Measurements from ENCODE around the gene AQP12B. TPM values are rescaled to one million over a fixed set of nuclear protein-coding genes. Genes with fewer than 3 reads are reported as not detected.
A peak's percentile ranks its signal among the peaks of the same experiment; 100 is the strongest.
"Not testable (repeated sequence)": the region's sequence is repeated elsewhere in the genome, so short reads cannot be mapped to it uniquely, and the experiment has no call there.

AQP12B gene
- polyA plus RNA-seq, 3 donors, result 0.14 to 1.4 (median 0.74) TPM

DNA sequence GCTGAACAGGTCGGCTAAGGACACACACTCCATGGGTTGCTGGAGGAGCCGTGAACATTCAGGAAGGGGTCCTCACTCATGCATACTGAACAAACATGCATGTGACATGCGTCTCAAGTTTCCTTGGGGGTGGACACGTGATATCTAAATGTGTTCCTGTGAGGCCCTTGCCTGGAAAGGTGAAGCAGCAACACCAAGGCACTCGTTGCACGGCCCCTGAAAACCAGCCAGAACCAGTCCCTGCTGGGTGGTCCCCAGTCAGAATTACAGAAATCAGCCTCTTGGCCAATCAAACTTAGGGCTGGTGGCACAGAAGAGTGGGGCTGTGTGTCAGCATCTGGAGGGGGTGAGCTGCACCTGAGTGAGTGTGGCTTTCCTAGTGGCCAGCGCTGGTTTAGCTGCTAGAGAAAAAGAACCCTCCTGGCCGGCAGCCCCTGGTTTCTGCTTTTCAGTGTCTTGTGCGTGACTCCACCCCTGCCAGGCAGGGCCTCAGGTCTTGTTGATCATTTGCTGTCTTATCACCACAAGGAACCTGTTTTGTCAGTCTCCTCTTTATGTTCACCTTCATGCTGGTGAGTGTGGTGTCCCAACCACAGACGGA is 3.2 kb upstream of the AQP12B start:
- peak in 2 of 3 donors; percentile 73 to 74 for DNase-seq (ENCODE audit: low read depth in 3 of 3, low spot score in 2 of 3)

DNA sequence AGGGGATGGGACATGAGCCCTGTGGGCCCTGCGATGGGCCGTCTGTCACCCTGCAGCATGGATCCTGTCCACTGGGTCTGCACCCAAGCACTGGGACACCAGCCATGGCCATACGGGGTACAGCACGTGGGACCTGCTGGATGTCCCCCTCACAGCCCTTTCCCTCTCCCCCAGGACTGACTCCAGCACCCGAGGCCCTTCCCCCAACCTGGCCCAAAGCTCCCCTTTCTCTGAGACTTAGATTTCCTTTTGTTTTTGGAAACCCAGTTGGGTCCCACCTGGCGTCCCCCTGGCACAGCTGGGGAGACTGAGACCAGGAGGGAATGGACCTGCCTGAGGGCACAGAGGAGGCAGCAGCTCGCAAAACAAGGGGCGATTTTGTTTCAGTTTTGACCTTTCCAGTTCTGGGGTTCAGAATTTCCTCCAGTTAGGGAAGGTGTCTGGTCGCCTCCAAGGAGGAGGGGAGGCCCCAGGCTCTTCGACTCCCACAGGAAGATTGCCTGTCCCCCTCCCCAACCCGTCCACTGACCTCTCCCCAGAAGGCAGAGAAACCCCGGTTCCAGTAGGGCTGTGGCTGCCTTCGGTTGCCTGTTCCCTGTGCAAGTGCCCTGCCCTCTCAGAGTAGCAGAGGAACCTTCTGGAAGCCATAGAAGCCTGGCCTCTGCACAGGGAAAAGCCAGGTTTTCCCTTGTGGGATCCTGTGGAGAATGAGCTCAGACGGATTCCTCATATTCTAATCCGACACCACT is 1.5 kb upstream of the AQP12B start:
- DNase-seq (ENCODE audit: low read depth in 3 of 3, low spot score in 2 of 3), result not testable (repeated sequence)

DNA sequence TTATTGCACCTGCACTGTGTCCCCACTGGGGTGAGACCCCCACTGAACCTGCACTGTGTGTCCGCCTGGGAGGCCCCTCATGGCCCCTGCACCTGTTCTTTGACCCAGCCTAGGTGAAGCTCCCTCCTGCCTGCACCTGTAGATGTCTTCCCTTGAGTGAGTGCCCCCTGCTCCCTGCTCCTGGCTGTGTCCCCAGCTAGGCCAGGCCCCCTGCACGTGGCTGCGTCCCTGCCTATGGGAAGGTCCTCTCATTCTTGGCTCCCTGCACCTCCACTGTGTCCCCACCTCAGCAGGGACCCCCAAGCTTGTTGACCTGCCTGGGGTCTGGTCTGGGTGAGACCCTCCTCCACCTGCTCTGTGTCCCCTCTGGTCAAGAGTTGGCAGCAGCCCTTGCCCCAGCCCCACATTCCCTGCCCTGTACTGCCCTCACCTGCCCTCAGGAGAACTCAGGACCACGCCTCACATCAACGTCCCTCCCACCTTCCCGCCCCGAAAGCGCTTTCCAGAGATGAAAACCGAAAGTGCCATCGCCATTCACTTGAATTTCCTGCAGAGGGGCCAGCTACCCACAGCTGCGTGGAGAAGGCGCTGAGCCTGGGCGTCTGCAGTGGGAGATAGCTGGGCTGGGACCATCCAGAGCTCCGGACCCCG is 769 bp upstream of the AQP12B start:
- DNase-seq (ENCODE audit: low read depth in 3 of 3, low spot score in 2 of 3), result not testable (repeated sequence)

DNA sequence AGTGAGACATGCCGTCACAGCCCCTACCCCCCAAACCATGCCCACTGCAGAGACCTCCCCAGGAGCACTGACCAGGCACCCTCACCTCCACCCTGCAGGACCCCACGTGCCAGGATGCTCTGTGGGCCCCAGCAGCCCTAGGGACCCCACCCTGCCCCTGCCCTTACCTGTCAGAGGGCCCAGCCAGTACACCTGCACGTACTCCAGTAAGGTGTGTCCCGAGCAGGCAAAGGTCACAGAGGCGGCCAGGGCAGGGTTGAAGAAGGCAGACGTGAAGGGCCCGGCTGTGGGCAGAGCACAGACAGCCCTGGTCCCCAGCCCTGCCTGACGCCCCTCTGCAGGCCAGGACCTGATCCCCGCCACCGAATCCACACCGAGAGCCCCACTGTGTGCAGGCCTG is 2.5 kb downstream of the AQP12B start:
- not testable (repeated sequence) for DNase-seq (ENCODE audit: low read depth in 3 of 3, low spot score in 2 of 3)

DNA sequence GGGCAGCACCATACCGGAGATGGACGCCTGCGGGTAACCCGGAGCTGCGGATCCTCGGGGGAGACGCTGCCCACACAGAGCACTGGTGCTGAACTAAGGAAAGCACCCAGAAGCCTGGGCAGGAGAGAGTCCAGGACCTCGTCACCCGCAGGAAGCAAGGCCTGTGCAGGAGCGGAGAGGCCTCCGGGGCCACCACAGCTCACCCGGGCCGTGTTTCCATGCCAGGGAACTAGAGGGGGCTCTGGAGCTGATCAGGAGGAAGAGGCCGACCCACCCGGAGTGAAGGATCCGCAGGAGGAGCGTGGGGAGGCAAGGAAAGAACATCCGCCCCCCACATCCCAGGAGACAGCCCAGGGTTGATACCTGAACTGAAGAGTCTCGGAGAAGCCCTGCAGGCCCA is 3.8 kb downstream of the AQP12B start:
- not testable (repeated sequence) for DNase-seq (ENCODE audit: low read depth in 3 of 3, low spot score in 2 of 3)

DNA sequence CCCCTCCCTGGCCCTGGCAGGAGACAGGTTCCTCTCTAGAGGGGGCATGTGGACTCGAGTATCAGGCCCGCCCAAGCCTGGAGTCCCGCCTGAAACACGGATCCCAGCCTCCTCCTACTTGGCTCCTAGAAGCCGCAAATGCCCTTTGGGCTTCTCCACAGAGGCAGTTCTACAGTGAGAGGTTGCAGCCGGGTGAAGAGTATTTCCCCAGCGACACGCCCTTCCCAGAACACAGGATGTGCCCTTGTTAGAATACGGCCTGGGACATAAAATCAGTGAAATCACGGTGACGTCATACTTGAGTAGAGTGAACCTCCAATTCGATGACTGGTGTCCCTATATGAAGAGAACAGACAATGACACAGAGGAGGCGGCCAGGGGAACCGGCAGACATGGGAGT is 4.6 kb downstream of the AQP12B start:
- not testable (repeated sequence) for DNase-seq (ENCODE audit: low read depth in 3 of 3, low spot score in 2 of 3)

DNA sequence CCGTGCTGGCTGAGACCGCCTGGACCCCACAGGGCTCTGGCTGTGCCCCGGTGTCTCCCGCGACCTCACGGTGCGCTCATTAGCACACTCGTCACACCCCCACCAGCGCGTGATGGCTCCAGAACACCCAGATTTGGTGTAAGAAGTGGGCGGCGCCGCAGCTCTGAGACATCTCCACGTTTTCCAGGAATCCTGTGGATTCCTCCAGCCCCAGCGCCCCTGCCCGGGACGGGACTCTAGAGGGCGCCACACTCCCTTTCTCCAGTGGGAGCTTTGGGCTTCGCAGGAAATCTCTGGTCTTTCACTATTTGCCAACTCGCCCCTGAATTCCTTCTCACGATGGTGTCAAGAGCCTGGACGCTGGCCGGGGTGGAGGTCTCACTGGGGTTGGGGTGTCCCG is 7.3 kb downstream of the AQP12B start:
- not testable (repeated sequence) for DNase-seq (ENCODE audit: low read depth in 3 of 3, low spot score in 2 of 3)

DNA sequence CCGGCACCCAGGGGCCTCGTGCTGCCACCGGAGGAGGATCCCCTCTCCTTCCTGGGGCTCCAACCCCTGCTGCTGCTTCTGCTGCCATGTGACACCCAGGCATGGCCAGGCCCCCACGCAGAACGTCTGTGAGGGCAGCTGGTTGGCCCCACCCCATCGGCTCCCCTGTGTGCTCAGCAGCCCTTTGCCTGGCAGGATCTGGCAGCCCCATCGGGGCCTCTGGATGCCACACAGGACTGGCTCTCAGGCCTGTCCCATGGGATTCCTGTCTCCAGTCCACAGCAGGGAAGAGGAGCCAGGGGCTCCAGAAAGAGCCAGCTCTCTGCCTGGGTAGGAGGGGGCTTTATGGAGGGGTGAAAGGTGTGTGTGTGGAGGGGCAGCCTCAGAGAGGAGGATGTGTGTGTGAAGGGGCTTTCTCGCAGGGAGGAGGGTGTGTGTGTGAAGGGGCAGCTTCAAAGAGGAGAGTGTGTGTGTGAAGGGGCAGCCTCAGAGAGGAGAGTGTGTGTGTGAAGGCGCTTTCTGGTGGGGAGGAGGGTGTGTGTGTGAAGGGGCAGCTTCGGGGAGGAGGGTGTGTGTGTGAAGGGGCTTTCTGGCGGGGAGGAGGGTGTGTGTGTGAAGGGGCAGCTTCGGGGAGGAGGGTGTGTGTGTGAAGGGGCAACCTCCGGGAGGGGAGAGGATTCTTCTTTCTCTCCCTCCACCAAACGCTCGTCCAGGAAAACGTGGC is 8.1 kb downstream of the AQP12B start:
- DNase-seq (ENCODE audit: low read depth in 3 of 3, low spot score in 2 of 3), result not testable (repeated sequence)

DNA sequence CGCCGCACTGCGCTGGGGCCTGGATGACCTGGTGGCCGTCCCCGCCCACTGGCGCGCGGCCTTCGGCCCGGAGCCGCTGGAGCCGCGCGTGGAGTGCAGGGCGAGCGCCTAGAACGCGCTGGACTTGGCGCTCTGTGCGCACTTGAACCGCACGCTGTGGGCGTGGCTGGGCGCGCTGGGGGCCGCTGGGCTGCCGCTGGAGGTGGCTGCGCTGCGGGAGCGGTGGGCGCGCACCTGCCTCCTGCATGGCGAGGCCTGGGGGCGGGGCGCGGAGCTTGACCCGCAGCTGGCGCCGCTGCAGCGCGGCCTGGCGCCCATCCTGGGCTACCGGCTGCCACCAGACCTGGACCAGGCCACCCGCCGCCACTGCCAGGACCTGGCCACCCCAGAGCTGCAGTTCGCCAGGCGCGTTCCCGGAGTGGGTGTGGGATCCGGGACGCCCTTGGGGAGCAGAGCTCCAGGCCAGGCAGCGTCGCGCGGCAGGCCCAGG is 9.9 kb downstream of the AQP12B start:
- no peak for DNase-seq (ENCODE audit: low read depth in 3 of 3, low spot score in 2 of 3)

DNA sequence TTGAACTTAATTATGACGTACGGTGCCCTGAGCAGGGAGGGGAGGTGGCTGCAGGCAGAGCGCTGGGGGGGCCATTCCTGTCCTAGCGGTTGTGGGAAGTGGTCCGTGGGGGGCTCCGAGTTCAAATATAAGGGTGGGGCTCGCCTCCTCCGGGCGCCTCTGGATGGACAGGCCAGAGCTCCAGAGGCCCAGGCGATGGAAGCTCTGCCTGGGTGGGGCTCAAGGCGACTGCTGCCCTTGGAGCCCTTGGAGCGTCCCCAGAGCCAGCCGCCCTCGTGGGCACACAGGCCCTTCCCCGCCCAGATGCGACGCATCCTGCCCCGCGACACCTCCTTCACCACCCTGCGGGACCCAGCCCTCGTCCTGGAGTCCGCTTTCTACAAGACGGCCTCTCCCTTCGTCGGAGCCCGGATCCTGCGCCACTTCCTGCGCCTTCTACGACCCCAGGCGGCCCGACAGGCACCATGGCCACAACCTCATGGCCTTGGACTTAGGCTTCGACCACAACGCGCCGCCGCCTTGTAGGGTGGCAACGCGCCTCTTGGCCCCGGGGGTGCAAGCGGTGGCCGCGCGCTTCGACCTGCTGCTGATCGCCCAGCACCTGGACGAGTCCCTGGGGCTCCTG is 10.5 kb downstream of the AQP12B start:
- no peak for DNase-seq (ENCODE audit: low read depth in 3 of 3, low spot score in 2 of 3)

DNA sequence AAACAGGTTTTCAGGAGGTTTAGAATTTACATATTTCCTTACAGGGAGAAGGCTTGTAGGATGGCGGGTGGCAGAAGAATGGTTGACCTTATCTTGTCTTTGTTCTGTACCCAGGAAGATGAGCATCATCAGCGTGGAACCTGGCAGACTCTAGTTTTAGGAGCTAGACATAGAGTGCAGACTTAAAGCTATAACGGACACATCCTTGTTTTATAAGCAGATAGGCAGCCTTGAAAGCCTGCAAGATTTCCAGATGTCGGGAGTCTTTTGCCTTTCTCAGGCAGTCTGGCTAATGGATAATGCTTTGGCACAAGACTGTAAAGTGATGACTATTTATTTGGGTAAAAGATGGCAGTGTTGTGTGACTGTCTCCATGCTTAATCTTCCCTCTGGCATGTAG is 11.7 kb downstream of the AQP12B start:
- DNase-seq (ENCODE audit: low read depth in 3 of 3, low spot score in 2 of 3), result no peak

DNA sequence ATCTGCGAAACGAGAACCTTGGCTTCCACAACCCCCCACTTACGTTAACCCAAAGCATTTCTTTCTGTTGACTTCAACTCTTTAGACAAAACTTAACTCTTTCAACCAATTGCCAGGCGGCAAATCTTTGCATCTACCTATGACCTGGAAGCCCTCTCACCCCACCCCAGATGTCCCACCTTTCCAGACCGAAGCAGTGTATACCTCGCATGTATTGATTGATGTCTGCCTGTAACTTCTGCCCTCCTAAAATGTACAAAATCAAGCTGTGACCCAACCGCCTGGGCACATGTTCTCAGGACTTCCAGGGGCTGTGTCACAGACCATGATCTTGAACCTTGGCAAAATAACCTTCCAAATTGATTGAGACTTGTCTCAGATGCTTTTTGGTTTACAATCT is 12.3 kb downstream of the AQP12B start:
- DNase-seq (ENCODE audit: low read depth in 3 of 3, low spot score in 2 of 3), result no peak

DNA sequence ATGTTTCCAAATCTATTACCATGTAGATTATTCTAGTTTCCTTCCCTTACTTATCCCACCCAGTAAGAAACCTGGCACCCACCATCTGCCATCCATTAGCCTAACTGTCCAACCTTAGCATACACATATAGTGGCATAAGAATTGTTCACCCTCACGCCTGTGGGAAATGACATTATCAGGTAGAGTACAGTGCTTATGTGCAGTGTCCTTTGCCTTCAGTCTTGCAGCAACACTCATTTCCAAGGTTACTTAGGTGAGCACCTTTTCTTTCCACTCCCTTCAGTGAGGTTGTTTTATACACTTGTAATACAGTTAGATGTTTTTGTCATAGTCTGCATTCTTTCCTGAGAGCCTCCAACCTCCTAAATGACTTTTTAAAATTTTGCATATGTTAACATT is 18.1 kb downstream of the AQP12B start:
- no peak for DNase-seq (ENCODE audit: low read depth in 3 of 3, low spot score in 2 of 3)

DNA sequence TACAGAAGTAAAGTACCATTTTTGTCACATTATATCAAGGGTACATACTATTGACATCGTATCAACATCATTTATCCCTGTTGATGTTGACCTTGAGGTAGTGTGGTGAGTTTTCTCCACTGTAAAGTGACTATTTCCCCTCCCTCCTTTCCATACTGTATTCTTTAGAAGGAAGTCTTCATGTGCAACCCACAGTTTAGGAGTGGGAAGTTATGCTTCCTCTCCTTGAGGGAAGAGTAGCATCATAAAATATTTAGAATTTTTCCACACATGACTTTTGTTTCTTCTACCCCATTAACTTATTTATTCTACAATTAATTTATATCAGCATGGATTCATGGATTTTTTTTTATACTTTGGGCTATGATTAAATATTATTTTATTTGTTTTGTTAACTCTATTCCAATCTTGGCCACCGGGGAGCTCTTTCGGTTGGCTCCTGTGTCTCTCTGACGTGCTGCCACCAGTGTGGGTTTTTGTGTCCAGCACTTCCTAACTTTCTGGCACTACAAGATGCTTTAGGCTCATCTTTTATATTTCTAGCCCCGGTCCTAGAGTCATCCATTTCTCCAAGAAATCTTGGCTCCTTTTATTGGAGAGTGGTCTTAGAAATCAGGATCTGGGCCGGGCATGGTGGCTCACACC is 19.0 kb downstream of the AQP12B start:
- DNase-seq (ENCODE audit: low read depth in 3 of 3, low spot score in 2 of 3), result no peak

DNA sequence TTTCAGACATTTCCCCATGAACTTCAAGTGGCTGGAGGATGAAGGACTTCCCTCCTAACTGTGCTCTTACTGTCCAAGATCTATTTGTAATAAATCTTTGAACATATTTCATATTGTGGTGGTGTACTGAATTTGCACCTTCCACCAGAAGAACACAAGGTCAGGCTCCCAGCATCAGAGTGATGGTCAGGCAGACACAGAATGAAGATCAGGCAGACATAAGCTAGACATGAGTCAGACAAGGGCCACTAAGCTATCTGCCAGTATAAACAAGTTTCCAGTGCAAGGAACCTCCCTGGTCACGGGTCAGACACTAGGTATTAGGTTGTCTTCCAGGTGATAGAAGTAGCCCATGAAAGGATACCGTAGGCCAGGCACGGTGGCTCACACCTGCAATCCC is 20.0 kb downstream of the AQP12B start:
- DNase-seq (ENCODE audit: low read depth in 3 of 3, low spot score in 2 of 3), result no peak

DNA sequence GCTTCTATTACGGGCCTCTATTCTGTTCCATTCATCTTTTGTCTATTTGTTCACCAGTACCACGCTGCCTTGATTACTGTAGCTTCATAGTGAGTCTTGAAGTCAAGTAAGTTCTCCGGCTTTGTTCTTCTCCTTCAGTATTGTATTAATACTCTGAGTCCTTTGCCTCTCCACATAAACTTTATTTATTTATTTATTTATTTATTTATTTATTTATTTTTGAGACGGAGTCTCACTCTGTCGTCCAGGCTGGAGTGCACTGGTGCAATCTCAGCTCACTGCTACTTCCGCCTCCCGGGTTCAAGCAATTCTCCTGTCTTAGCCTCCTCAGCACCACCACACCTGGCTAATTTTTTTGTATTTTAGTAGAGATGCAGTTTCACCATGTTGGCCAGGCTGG is 22.8 kb downstream of the AQP12B start:
- not testable (repeated sequence) for DNase-seq (ENCODE audit: low read depth in 3 of 3, low spot score in 2 of 3)

DNA sequence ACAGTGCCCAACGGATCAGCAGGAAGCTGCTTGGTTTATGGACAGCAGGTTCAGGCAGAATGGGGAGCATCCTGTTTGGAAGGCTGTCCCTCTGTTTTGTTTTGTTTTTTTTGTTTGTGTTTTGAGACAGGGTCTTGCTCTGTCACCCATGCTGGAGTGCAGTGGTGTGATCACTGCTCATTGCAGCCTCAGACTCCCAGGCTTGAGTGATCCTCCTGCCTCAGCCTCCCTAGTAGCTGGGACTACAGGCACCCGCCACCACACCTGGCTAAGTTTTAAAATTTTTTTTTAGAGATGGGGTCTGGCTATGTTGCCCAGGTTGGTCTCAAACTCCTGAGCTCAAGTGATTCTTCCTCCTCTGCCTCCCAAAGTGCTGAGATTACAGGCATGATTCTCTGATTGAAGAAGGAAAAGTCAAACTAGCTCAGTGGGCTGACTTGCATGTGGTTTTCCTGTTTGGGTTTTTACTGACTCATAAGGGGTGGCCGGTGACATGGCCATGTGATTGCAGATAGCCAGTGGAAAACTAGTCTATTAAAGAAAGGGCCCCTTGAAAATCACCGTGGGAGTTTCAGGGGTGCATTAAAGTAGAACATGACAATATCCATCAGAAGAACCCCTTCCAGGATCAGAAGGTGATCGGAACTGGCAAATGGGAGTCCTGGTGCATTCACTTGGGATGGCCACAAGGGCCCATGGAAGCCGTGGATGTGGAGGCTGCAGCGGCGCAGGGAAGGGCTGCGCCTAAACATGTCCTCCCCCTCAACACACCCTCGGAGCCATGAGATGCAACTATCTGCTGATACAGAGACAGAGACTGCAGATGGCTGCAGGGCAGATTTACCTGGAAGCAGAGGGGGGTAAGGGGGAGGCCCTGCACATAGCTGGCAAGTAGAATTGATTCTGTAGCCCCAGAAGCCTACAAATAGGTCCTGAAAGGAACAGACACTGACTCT is 26.5 kb downstream of the AQP12B start:
- no peak for DNase-seq (ENCODE audit: low read depth in 3 of 3, low spot score in 2 of 3)

DNA sequence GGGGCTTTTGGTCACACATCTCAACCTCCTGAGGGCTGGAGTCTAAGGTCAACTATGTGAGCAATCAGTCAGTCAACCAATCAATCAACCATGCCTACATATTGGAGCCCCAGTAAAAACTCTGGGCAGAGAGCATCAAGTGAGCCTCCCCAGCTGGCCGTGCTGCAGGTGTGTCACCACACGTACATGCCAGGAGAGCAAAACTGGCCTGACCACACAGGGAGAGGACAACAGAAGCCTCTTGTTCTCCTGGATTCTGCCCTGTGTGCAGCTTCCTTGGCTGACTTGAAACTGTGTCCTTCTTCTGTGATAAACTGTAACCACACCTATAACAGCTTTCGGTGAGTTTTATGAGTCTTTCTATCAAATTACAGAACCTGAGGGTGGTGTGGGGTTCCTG is 31.5 kb downstream of the AQP12B start:
- DNase-seq (ENCODE audit: low read depth in 3 of 3, low spot score in 2 of 3), result no peak

All from right renal cortex interstitium (tissue), 3 donors.